ENCODE measurements around the gene CHST5. TPM values are rescaled to one million over a fixed set of nuclear protein-coding genes. Genes with fewer than 3 reads are reported as not detected.

Gene CHST5
- total and polyA plus RNA-seq, 2 of the 8 experiments (the other 6 are each of a cell fraction or from before 2014, with no cell fraction given), result 0.13 to 0.23 TPM

- Histone ChIP-seq H2BK15ac (ENCODE audit: low read length) (no peak overlapping the region), H2BK20ac (ENCODE audit: low read length) (no peak overlapping the region), H3K56ac (replicated peaks; ENCODE audit: insufficient read length, low read depth, low read length) (no peak overlapping the region), H3K79me2 (ENCODE audit: control insufficient read depth in 1 of 2, insufficient read depth in 2 of 2, low read length in 2 of 2) (no peaks in the 10 kb centered on the region), H2AK5ac (ENCODE audit: low read depth, low read length) (no peak overlapping the region), H3K27ac (ENCODE audit: low read depth, low read length) (no peak overlapping the region), H3K18ac (ENCODE audit: extremely low read depth, low read length) (no peak overlapping the region), H2AFZ (ENCODE audit: low read length) (no peak overlapping the region), H3K4me3 (ENCODE audit: extremely low read depth in 1 of 4, insufficient read depth in 2 of 4, low read depth in 3 of 4, low read length in 4 of 4) (no peak overlapping the region), H2BK5ac (ENCODE audit: low read depth, low read length) (no peak overlapping the region), H4K20me1 (replicated peaks in 1 of 2; ENCODE audit: control insufficient read depth in 1 of 2, insufficient read depth in 2 of 2, low read length in 2 of 2) (peaks cover 0 to 1% of the 10 kb centered on the region in 2 experiments), H3K79me1 (ENCODE audit: low read depth, low read length) (no peaks in the 10 kb centered on the region), H3K4me2 (ENCODE audit: insufficient read depth in 1 of 2, low read depth in 2 of 2, low read length in 2 of 2) (no peak overlapping the region), H3K23me2 (ENCODE audit: low read depth, low read length) (no peaks in the 10 kb centered on the region), H4K5ac (ENCODE audit: insufficient read length, low read depth, low read length) (no peak overlapping the region), H3K4ac (replicated peaks; ENCODE audit: insufficient read length, low read depth, low read length) (no peak overlapping the region), H3K9ac (replicated peaks in 1 of 4; ENCODE audit: extremely low read depth in 1 of 4, low read depth in 3 of 4, low read length in 3 of 4) (no peak overlapping the region), H4K8ac (ENCODE audit: extremely low read depth, insufficient read depth, low read length) (no peak overlapping the region), H2BK12ac (ENCODE audit: low read depth, low read length) (no peak overlapping the region), H3K23ac (ENCODE audit: insufficient read length) (no peak overlapping the region), H3K4me1 (replicated peaks in 1 of 4; ENCODE audit: control insufficient read depth in 3 of 4, insufficient read depth in 4 of 4, low read length in 3 of 4) (no peaks in the 10 kb centered on the region), H2BK120ac (replicated peaks; ENCODE audit: low read depth, low read length) (no peak overlapping the region), H3K9me3 (ENCODE audit: insufficient read depth in 2 of 2, low read depth in 1 of 2, low read length in 1 of 2) (no peaks in the 10 kb centered on the region), H4K91ac (replicated peaks; ENCODE audit: insufficient read length, low read length) (no peak overlapping the region), H3K36me3 (ENCODE audit: control insufficient read depth in 2 of 4, insufficient read depth in 4 of 4, low read length in 3 of 4) (no peaks in the 10 kb centered on the region; a peak in 1 of 8 replicates), H3K27me3 (replicated peaks in 1 of 4; ENCODE audit: control insufficient read depth in 3 of 4, extremely low read depth in 1 of 4, insufficient read depth in 3 of 4, low read length in 3 of 4) (no peaks in the 10 kb centered on the region), H3K14ac (ENCODE audit: insufficient read length) (no peak overlapping the region)
- TF ChIP-seq CREB1 (IDR thresholded peaks at IDR 0.05), result no peak
- no peak for TF ChIP-seq PHF8 (conservative IDR thresholded peaks at IDR 0.05; ENCODE audit: low read depth, low read length)
- no peak for TF ChIP-seq GTF2F1 (IDR thresholded peaks at IDR 0.05; ENCODE audit: borderline replicate concordance, low read depth, low read length)
- no peak for TF ChIP-seq RXRA (IDR thresholded peaks at IDR 0.05; ENCODE audit: insufficient read depth, low read depth, low read length)
- no peak for TF ChIP-seq NRF1 (IDR thresholded peaks at IDR 0.05; ENCODE audit: low read depth, low read length)
- DNase-seq (ENCODE audit: low read depth in 1 of 2, low spot score in 2 of 2) (no peak), FAIRE-seq (no peak)
- ChIA-PET CTCF (ENCODE audit: partially characterized antibody) (interaction anchor here (0.8 to 2.9 kb wide), 8 partner anchors 9 to 343 kb away, joined by 3 to 21 read pairs (median 4); no protein-coding TSS in a partner anchor), POLR2A (ENCODE audit: partially characterized antibody) (interaction anchor here (1.2 kb wide), 1 partner anchor 24 kb away, joined by 3 read pairs; no protein-coding TSS in a partner anchor)
- 90% methylated on average over 5 of the region's 5 CpGs; no CpG with 5 or more reads in 1 of the 2 experiments for WGBS, 2 experiments (ENCODE audit: extremely low coverage in 1 of 2, insufficient coverage in 1 of 2, insufficient read length in 1 of 2, insufficient replicate concordance in 2 of 2, low coverage in 1 of 2, low lambda C conversion rate in 2 of 2, missing lambda C conversion rate in 1 of 2)
These were observed 5.3 kb upstream of the CHST5 start for GRCh38 chr16:75541236-75541635.

Measured in H1 (cell line).